HFFc6 (cell line): ENCODE measurements around the gene TAF4. TPM values are rescaled to one million over a fixed set of nuclear protein-coding genes. Genes with fewer than 3 reads are reported as not detected.
"Not testable (repeated sequence)": the region's sequence is repeated elsewhere in the genome, so short reads cannot be mapped to it uniquely, and the experiment has no call there.

ENCODE experiments used
- DNase-seq: peaks from one replicate; pipeline ENCODE4 v3.0.0-alpha.2; 2018
- H3K27ac Mint-ChIP-seq: 2 replicates; pipeline ENCODE4 v1.8.0; 2020; ENCODE audit warnings: mild to moderate bottlenecking, mixed read lengths
- H3K27me3 Mint-ChIP-seq: 2 replicates; pipeline ENCODE4 v1.8.0; 2021; ENCODE audit warnings: mild to moderate bottlenecking, moderate library complexity, mixed read lengths; ENCODE audit not compliant: insufficient read depth
- H3K36me3 Mint-ChIP-seq: 2 replicates; pipeline ENCODE4 v1.8.0; 2021; ENCODE audit warnings: low read depth, mixed read lengths
- H3K4me1 Mint-ChIP-seq: 2 replicates; pipeline ENCODE4 v1.8.0; 2020; ENCODE audit warnings: low read depth, mixed read lengths
- H3K4me3 Mint-ChIP-seq: 2 replicates; pipeline ENCODE4 v1.8.0; 2020; ENCODE audit warnings: mild to moderate bottlenecking, moderate library complexity, mixed read lengths
- H3K9me3 Mint-ChIP-seq: 2 replicates; pipeline ENCODE4 v1.8.0; 2020; ENCODE audit warnings: mild to moderate bottlenecking, mixed read lengths
- total RNA-seq, 6 experiments: library from RNA; stranded (reverse); fragmentation: NEBNext Ultra II Directional; extraction: Animal tissue kit (Norgen Biotek cat#: 25700); gene quantifications; 2 replicates in 1 of 6; 3 replicates in 5 of 6; pipeline ENCODE4 v1.2.3, GENCODE V29; 2021
- TF ChIP-seq, protein P1 (sequence below): fragments of 200-600 bp; sonication (generic); IDR thresholded peaks from 2 replicates; pipeline ENCODE4 v1.5.0; 2021; ENCODE audit warnings: antibody characterized with exemption, mild to moderate bottlenecking

TAF4 gene
- total RNA-seq, 6 experiments from 2014 or later = 9.4 to 11.7 (median 9.9) TPM

DNA sequence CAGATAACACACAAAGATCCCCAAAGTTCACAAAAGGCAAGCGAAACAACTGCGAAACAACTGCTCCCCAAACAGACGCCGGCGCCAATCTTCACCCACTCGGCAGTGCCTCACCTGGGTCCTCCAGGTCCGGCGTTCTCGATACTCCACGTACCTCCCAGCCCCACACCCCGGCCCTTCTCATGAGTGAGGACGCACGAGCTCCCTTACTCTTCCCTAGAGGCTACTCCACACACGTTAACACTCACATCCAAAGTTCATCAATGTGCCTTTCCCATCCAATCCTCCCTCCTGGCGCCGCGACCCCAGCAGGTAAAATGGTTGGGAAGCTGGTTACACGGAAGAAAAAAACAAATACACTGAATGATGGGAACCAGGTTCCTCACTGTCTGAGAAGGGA lies 77.0 kb downstream of the TAF4 start:
- Mint-ChIP-seq H3K27ac (no peak overlapping the region), H3K9me3 (peaks cover 29% of the 10 kb centered on the region), H3K27me3 (no peaks in the 10 kb centered on the region; the same call in 1 of the 2 replicates), H3K36me3 (peaks cover 61% of the 10 kb centered on the region), H3K4me1 (no peaks in the 10 kb centered on the region), H3K4me3 (no peak overlapping the region)
- TF ChIP-seq, protein P1, sequence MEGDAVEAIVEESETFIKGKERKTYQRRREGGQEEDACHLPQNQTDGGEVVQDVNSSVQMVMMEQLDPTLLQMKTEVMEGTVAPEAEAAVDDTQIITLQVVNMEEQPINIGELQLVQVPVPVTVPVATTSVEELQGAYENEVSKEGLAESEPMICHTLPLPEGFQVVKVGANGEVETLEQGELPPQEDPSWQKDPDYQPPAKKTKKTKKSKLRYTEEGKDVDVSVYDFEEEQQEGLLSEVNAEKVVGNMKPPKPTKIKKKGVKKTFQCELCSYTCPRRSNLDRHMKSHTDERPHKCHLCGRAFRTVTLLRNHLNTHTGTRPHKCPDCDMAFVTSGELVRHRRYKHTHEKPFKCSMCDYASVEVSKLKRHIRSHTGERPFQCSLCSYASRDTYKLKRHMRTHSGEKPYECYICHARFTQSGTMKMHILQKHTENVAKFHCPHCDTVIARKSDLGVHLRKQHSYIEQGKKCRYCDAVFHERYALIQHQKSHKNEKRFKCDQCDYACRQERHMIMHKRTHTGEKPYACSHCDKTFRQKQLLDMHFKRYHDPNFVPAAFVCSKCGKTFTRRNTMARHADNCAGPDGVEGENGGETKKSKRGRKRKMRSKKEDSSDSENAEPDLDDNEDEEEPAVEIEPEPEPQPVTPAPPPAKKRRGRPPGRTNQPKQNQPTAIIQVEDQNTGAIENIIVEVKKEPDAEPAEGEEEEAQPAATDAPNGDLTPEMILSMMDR = no peak
- no peak for DNase-seq

DNA sequence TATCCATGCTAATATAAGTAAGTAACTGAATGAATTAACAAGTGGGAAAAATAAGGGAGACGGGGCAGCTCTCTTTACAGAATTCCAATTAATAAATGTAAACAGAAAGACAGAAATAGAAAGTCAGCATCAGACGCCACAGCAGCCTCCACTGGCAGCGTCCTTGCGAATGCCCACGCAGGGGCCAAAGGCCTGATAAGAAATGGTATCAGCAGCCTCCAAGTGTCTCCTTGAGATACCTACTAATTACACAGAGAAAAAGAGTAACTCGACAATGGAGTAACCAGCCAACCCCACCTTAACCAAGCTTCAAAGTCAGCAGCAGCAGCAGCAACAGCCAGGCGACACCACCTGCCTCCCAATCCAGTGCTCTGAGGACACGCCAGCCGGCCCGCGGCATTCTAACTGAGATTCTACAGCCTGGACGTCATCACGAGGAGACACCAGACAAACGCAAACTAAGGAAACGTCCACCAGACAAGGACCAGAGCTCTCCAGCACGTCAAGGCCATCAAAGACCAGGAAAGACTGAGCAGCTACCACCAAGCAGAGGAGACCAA lies 78.8 kb downstream of the TAF4 start:
- H3K36me3 Mint-ChIP-seq = peaks cover 43% of the 10 kb centered on the region

GRCh38 chr20:61985096-61985495 lies 80.6 kb downstream of the TAF4 start:
- TF ChIP-seq, protein P1 = no peak
- H3K36me3 Mint-ChIP-seq = peaks cover 33% of the 10 kb centered on the region
- H3K27me3 Mint-ChIP-seq = no peaks in the 10 kb centered on the region; the same call in 1 of the 2 replicates
- no peak overlapping the region for H3K4me3 Mint-ChIP-seq
- DNase-seq = no peak
- no peaks in the 10 kb centered on the region; the same call in 1 of the 2 replicates for H3K9me3 Mint-ChIP-seq
- H3K27ac Mint-ChIP-seq = no peak overlapping the region
- no peaks in the 10 kb centered on the region for H3K4me1 Mint-ChIP-seq

More for the DNA sequence above, 78.8 kb downstream of the TAF4 start:
- Mint-ChIP-seq H3K9me3 (peaks cover 17% of the 10 kb centered on the region), H3K4me1 (no peaks in the 10 kb centered on the region), H3K27ac (no peak overlapping the region), H3K27me3 (no peaks in the 10 kb centered on the region; the same call in 1 of the 2 replicates), H3K4me3 (no peak overlapping the region)
- DNase-seq = no peak
- TF ChIP-seq, protein P1 = no peak

DNA sequence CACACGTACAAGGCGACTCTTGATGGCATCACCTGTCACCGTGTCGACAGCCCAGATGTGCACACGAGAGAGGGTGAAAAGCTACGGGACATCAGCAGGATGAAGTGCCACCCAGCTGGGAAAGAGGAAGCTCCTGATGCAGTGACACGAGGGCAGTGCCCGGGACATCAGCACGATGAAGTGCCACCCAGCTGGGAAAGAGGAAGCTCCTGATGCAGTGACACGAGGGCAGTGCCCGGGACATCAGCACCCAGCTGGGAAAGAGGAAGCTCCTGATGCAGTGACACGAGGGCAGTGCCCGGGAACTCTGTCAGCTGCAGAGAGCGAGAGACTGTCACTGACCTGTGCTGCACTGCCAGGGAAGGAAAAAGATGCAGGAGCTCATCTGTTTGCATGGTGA lies 81.2 kb downstream of the TAF4 start:
- not testable (repeated sequence) for H3K4me3 Mint-ChIP-seq, H3K9me3 Mint-ChIP-seq, H3K4me1 Mint-ChIP-seq, H3K27ac Mint-ChIP-seq, DNase-seq, H3K27me3 Mint-ChIP-seq
- H3K36me3 Mint-ChIP-seq = peaks cover 27% of the 10 kb centered on the region

DNA sequence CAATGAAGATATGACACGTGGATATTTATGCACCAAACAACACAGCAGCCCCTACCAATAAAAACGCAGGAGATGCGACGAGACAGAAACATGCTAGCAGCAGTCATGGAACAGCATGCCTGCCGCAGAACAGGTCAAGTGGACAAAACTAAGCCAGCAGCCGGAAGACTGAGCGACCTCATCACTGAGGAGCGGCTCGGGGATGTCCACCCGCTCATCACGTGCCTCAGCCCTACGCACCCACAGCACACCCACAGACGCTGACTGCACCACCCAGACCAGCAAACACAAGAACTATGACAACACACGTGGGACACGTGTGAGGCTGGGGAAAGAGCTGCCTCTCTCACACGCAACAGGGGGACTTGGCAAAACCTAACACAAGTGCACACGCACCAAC lies 81.7 kb downstream of the TAF4 start:
- Mint-ChIP-seq H3K27me3 (no peaks in the 10 kb centered on the region; the same call in 1 of the 2 replicates), H3K9me3 (no peaks in the 10 kb centered on the region), H3K36me3 (peaks cover 27% of the 10 kb centered on the region), H3K4me3 (no peak overlapping the region), H3K27ac (no peak overlapping the region), H3K4me1 (no peaks in the 10 kb centered on the region)
- DNase-seq = no peak
- TF ChIP-seq, protein P1 = no peak

DNA sequence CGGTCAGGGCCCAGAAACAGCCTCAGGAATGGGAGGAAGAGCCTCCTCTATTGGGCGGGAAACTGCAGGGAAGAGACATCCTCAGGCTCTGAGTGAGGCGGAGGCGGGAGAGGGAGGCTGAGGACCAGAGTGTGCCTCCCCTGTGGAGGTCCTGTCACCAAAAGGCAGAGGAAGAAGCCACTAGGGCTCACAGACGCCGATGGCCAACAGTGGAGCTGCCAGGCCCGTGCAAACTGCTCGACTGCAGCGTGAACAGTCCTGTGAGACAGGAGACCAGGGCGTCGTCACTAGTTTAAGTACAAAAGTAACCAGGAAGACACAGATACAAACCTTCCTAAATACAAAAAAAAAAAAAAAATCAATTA lies 82.7 kb downstream of the TAF4 start:
- H3K4me1 Mint-ChIP-seq = no peaks in the 10 kb centered on the region
- H3K27ac Mint-ChIP-seq = no peak overlapping the region
- H3K36me3 Mint-ChIP-seq = peaks cover 26% of the 10 kb centered on the region
- TF ChIP-seq, protein P1 = no peak
- H3K9me3 Mint-ChIP-seq = no peaks in the 10 kb centered on the region
- no peak for DNase-seq
- H3K27me3 Mint-ChIP-seq = no peaks in the 10 kb centered on the region; the same call in 1 of the 2 replicates
- H3K4me3 Mint-ChIP-seq = no peak overlapping the region
